MM.1S (cell line): Measurements from ENCODE around the gene DNAH11.

Experiments used
- EZH2 ChIP-seq: fragments of 300-600 bp; sonication (generic); optimal IDR thresholded peaks from 2 replicates; pipeline ENCODE3; 2017; ENCODE audit warnings: low read depth, mild to moderate bottlenecking, antibody characterized with exemption, low read length, mixed read lengths
- TF ChIP-seq, protein P1 (sequence below): fragments of 300-600 bp; sonication (generic); IDR thresholded peaks from 2 replicates; pipeline ENCODE4 v1.5.1; 2016; ENCODE audit warnings: antibody characterized with exemption, low read length, mixed read lengths

DNA sequence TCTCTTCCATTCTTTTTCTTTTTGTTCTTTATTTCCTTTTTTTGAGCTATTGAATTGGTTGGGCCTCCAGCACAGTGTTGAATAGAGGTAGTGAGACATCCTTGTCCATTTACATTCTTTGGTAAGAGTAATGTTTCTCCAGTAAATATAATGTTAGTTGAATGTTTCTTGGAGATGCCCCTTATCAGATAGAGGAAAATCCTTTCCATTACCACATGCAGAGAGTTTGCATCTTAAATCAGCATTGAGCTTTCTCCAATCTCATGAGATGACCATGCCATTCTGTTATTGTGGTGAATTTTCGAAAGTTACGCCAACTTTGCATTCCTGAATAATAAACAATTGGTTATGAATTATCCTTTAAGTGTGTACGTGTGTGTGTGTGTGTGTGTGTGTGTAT lies 127.7 kb downstream of the DNAH11 start:
- TF ChIP-seq, protein P1, sequence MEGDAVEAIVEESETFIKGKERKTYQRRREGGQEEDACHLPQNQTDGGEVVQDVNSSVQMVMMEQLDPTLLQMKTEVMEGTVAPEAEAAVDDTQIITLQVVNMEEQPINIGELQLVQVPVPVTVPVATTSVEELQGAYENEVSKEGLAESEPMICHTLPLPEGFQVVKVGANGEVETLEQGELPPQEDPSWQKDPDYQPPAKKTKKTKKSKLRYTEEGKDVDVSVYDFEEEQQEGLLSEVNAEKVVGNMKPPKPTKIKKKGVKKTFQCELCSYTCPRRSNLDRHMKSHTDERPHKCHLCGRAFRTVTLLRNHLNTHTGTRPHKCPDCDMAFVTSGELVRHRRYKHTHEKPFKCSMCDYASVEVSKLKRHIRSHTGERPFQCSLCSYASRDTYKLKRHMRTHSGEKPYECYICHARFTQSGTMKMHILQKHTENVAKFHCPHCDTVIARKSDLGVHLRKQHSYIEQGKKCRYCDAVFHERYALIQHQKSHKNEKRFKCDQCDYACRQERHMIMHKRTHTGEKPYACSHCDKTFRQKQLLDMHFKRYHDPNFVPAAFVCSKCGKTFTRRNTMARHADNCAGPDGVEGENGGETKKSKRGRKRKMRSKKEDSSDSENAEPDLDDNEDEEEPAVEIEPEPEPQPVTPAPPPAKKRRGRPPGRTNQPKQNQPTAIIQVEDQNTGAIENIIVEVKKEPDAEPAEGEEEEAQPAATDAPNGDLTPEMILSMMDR: no peak
- TF ChIP-seq EZH2: no peak
